ENCODE data around the gene PCDHA11. TPM values are rescaled to one million over a fixed set of nuclear protein-coding genes. Genes with fewer than 3 reads are reported as not detected.

Gene PCDHA11
- total and polyA plus RNA-seq, 2 donors (not counting 3 experiments of a cell fraction or from before 2014, with no cell fraction given) = not detected

- H3K9ac ChIP-seq (replicated peaks; ENCODE audit: extremely low read depth, insufficient read depth, low read length) = no peak overlapping the region
- no peaks in the 10 kb centered on the region for H3K9me3 ChIP-seq (replicated peaks; ENCODE audit: control insufficient read depth, insufficient read depth, low read length)
- H3K36me3 ChIP-seq (ENCODE audit: control insufficient read depth in 2 of 2, extremely low read depth in 1 of 2, insufficient read depth in 2 of 2, low read length in 2 of 2) = no peaks in the 10 kb centered on the region
- POLR2A ChIA-PET = no interaction called here
- no peak overlapping the region for H3K27ac ChIP-seq (ENCODE audit: insufficient read depth, low read depth, low read length)
- H3K27me3 ChIP-seq (ENCODE audit: control insufficient read depth in 2 of 2, insufficient read depth in 2 of 2, low read length in 2 of 2) = no peaks in the 10 kb centered on the region
- no peaks in the 10 kb centered on the region for H3K79me2 ChIP-seq (ENCODE audit: control insufficient read depth, insufficient read depth, low read length)
- H3K4me2 ChIP-seq (ENCODE audit: insufficient read depth, low read length) = no peak overlapping the region
- no peaks in the 10 kb centered on the region for H3K9me1 ChIP-seq (replicated peaks; ENCODE audit: control insufficient read depth, extremely low read depth, insufficient read depth, low read length)
- no peak overlapping the region for H2AFZ ChIP-seq (ENCODE audit: low read depth, low read length)
- FAIRE-seq (no peak), DNase-seq (ENCODE audit: low read depth, low spot score) (no peak)
- intact Hi-C loops (cut with micrococcal nuclease) (no loop called here), dilution Hi-C loops (cut with MboI; ENCODE audit: extremely low pct_ligation_motif_present, low sequenced_read_pairs) (no loop called here)
- H4K20me1 ChIP-seq (replicated peaks; ENCODE audit: control insufficient read depth, extremely low read depth, insufficient read depth, low read length) = no peaks in the 10 kb centered on the region
- TF ChIP-seq JUN (IDR thresholded peaks at IDR 0.05; ENCODE audit: borderline replicate concordance, insufficient read depth, insufficient read length, low read depth) (no peak), MAX (IDR thresholded peaks at IDR 0.05; ENCODE audit: insufficient read depth, insufficient read length) (no peak), MYC (IDR thresholded peaks at IDR 0.05; ENCODE audit: low read depth, low read length) (no peak), FOS (IDR thresholded peaks at IDR 0.05; ENCODE audit: borderline replicate concordance, insufficient read depth, low read length) (no peak), POLR2A (IDR thresholded peaks at IDR 0.05; ENCODE audit: low read depth, low read length) (no peak), GATA2 (IDR thresholded peaks at IDR 0.05; ENCODE audit: insufficient read depth, insufficient read length, low read depth, low read length) (no peak), POLR2AphosphoS5 (IDR thresholded peaks at IDR 0.05; ENCODE audit: insufficient read depth, low read depth, low read length) (no peak), EZH2 (IDR thresholded peaks at IDR 0.05; ENCODE audit: borderline replicate concordance, low read depth, low read length, severe bottlenecking) (no peak)
- TF ChIP-seq, protein P1, sequence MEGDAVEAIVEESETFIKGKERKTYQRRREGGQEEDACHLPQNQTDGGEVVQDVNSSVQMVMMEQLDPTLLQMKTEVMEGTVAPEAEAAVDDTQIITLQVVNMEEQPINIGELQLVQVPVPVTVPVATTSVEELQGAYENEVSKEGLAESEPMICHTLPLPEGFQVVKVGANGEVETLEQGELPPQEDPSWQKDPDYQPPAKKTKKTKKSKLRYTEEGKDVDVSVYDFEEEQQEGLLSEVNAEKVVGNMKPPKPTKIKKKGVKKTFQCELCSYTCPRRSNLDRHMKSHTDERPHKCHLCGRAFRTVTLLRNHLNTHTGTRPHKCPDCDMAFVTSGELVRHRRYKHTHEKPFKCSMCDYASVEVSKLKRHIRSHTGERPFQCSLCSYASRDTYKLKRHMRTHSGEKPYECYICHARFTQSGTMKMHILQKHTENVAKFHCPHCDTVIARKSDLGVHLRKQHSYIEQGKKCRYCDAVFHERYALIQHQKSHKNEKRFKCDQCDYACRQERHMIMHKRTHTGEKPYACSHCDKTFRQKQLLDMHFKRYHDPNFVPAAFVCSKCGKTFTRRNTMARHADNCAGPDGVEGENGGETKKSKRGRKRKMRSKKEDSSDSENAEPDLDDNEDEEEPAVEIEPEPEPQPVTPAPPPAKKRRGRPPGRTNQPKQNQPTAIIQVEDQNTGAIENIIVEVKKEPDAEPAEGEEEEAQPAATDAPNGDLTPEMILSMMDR (IDR thresholded peaks at IDR 0.05; ENCODE audit: extremely low read depth in 1 of 2, insufficient read depth in 1 of 2, low read depth in 1 of 2, low read length in 2 of 2) = no peak
- H3K4me3 ChIP-seq (replicated peaks in 1 of 3; ENCODE audit: insufficient read depth in 1 of 3, low read depth in 1 of 3, low read length in 3 of 3) = no peak overlapping the region
- BruUV-seq (replicated peaks) = no TSS peak
- H3K4me1 ChIP-seq (ENCODE audit: control insufficient read depth, extremely low read depth, insufficient read depth, low read length) = no peaks in the 10 kb centered on the region
- CTCF ChIA-PET = no interaction called here
Observed at GRCh38 chr5:140823475-140823874, 45.3 kb upstream of the PCDHA11 start.
